Cardiac ventricle fibroblast (primary cell): ENCODE measurements around the gene NF2. TPM values are rescaled to one million over a fixed set of nuclear protein-coding genes. Genes with fewer than 3 reads are reported as not detected.

ENCODE experiments used
- total RNA-seq: library from RNA; depleted of rRNA; stranded (reverse); fragments of >200 nt; gene quantifications from 2 replicates; pipeline ENCODE4 v1.2.3, GENCODE V29; 2015

The NF2 gene
- total RNA-seq = 32.4 and 34.7 TPM in 2 replicates

DNA sequence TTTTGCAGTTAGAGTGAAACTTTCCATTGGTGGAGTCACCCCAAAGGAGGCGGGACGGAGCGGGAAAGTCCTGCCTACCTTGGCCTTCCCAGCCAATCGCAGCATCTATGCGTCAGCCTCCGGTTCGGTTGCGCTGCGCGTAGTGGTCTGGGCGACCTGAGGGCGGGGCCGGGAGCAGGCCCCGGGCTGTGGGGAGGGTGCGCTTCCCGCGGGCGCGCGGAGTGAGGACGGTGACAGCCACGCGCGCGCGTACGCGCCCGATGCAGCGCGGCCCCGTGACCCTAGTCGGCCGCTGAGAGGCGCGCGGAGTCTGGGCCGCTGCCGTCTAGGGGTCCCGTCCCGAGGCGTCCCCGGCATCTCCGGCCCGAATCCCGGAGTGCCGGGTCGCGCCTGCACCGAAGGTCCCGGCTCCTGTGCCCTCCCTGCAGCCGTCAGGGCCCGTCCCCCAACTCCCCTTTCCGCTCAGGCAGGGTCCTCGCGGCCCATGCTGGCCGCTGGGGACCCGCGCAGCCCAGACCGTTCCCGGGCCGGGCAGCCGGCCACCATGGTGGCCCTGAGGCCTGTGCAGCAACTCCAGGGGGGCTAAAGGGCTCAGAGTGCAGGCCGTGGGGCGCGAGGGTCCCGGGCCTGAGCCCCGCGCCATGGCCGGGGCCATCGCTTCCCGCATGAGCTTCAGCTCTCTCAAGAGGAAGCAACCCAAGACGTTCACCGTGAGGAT, at the start of gene NF2:
NF2 (plus strand) TSS at position 276 of the 718 bp plus-strand sequence; CDS start at position 642, 366 bp downstream.

DNA sequence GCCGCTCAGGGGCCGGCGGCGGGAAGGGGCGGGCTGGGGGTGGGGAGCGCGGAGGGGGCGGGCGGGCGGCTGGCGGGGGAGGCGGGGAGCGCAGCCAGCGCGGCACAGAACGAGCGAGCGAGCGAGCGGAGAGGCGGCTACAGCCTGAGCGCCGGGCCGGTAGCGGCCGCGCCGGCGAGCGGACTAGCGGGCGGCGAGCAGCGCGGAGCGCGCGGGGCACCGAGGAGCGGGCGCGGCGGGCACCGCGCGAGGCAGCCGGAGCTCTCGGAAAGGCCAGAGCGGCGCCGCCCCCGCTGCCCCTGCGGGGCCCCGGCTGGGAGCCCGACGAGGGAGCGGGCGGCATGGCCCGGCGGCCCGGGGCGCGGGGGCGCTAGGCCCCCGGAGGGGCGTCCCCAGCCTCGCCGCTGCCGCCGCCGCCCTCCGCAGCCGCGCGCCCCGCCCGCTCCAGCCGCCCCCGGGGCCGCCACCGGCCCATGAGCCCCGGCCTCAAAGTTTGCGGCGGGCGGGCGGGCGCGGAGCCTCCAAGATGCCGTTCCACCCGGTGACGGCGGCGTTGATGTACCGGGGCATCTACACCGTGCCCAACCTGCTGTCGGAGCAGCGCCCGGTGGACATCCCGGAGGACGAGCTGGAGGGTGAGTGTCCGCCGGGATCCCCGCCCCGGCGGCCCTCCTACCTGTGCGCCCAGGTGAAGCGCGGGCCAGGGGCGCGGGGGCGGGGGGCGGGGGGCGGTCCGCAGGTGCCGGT, 116.6 kb downstream of the NF2 start, which contains the start of gene CABP7:
CABP7 (plus strand) TSS at position 105 of the 747 bp plus-strand sequence; CDS start at position 527, 422 bp downstream.

Other genes with a start within 250 kb of the NF2 start
- 31.1 and 32.0 TPM in 2 replicates for gene AP1B1, start 215.1 kb upstream of the NF2 start, total RNA-seq
- gene RFPL1, start 165.1 kb upstream of the NF2 start, total RNA-seq = not detected in 2 replicates
- gene NEFH, start 123.4 kb upstream of the NF2 start, total RNA-seq = 0.94 and 1.7 TPM in 2 replicates
- 21.8 and 25.4 TPM in 2 replicates for gene THOC5, start 49.9 kb upstream of the NF2 start, total RNA-seq
- 23.0 and 23.5 TPM in 2 replicates for gene NIPSNAP1, start 22.5 kb upstream of the NF2 start, total RNA-seq
- not detected in 2 replicates for gene CABP7, start 116.4 kb downstream of the NF2 start, total RNA-seq
- gene ZMAT5, start 163.4 kb downstream of the NF2 start, total RNA-seq = 18.2 and 21.6 TPM in 2 replicates
- 67.0 and 78.5 TPM in 2 replicates for gene UQCR10, start 163.7 kb downstream of the NF2 start, total RNA-seq
- gene ASCC2, start 234.6 kb downstream of the NF2 start, total RNA-seq = 29.8 and 34.7 TPM in 2 replicates